K562 (cell line): ENCODE data around the gene LRRC3C. TPM values are rescaled to one million over a fixed set of nuclear protein-coding genes. Genes with fewer than 3 reads are reported as not detected.
A peak's percentile ranks its signal among the peaks of the same experiment; 100 is the strongest.

Experiments used
- EGR1 ChIP-seq: fragments of 450-650 bp; conservative IDR thresholded peaks from 2 replicates; pipeline ENCODE4 v1.6.1; 2017; ENCODE audit warnings: mild to moderate bottlenecking
- ETV1 ChIP-seq: fragments of 450-650 bp; conservative IDR thresholded peaks from 2 replicates; pipeline ENCODE4 v1.6.1; 2016; ENCODE audit warnings: missing genetic modification characterization, control low read depth, low read depth, missing compliant biosample characterization
- IRF1 ChIP-seq: sonication (generic); formaldehyde crosslinking; IDR thresholded peaks from 2 replicates; pipeline ENCODE4 v1.8.0; 2022; ENCODE audit warnings: missing genetic modification reagents, mild to moderate bottlenecking, borderline replicate concordance
- NBN ChIP-seq: fragments of 450-650 bp; IDR thresholded peaks from 2 replicates; pipeline ENCODE4 v1.6.1; 2016; ENCODE audit warnings: low read depth, mild to moderate bottlenecking
- PHB2 ChIP-seq: fragments of 450-650 bp; IDR thresholded peaks from 2 replicates; pipeline ENCODE4 v1.6.1; 2017; ENCODE audit warnings: low read depth
- PTRF ChIP-seq: fragments of 450-650 bp; IDR thresholded peaks from 2 replicates; pipeline ENCODE4 v1.6.1; 2016; ENCODE audit warnings: mild to moderate bottlenecking, missing genetic modification characterization, missing compliant biosample characterization
- RBM25 ChIP-seq: fragments of 200-400 bp; formaldehyde crosslinking; IDR thresholded peaks from 2 replicates; pipeline ENCODE4 v1.6.1; 2018; ENCODE audit warnings: low read length, low read depth, moderate library complexity; ENCODE audit not compliant: severe bottlenecking
- RREB1 ChIP-seq: fragments of 250-450 bp; sonication (Bioruptor Pico); IDR thresholded peaks from 2 replicates; pipeline ENCODE4 v1.4.0; 2020
- TBL1XR1 ChIP-seq, 2 experiments: IDR thresholded peaks; 2 replicates each; pipeline ENCODE4 v1.6.1; 2012; ENCODE audit warnings: improper control_type of control experiment in 2 of 2, low read length in 2 of 2, mild to moderate bottlenecking in 1 of 2
- ZBTB17 ChIP-seq: fragments of 450-650 bp; formaldehyde crosslinking; IDR thresholded peaks from 2 replicates; pipeline ENCODE4 v1.4.0; 2020; ENCODE audit warnings: mild to moderate bottlenecking
- ZC3H4 ChIP-seq: sonication (generic); formaldehyde crosslinking; IDR thresholded peaks from 2 replicates; pipeline ENCODE4 v1.9.0; 2021; ENCODE audit warnings: missing genetic modification reagents, borderline replicate concordance
- ZNF121 ChIP-seq: sonication (generic); formaldehyde crosslinking; conservative IDR thresholded peaks from 2 replicates; pipeline ENCODE4 v1.8.0; 2022; ENCODE audit warnings: missing genetic modification reagents
- polyA plus RNA-seq, 8 experiments: library from polyadenylated mRNA; depleted of rRNA in 4 of 8; stranded (reverse) in 5 of 8; unstranded in 3 of 8; fragments of >200 nt; fragmentation: Nextera tagmentation in 2 of 8; fragmentation: Illumina TruSeq in 1 of 8; extraction: Ambion mirVana in 2 of 8; extraction: Trizol in 1 of 8; gene quantifications; 2 replicates each; pipeline versions ENCODE4 v1.2.1 to v1.2.3, GENCODE V29; 2011 to 2014; ENCODE audit warnings: inconsistent platforms in 1 of 8, missing spikeins in 1 of 8
- total RNA-seq, 7 experiments: library from RNA; depleted of rRNA in 6 of 7; stranded (reverse); fragments of >200 nt in 6 of 7; fragmentation: Illumina TruSeq in 2 of 7; extraction: Trizol in 2 of 7; gene quantifications; 2 replicates each; pipeline versions ENCODE4 v1.2.1 to v1.2.3, GENCODE V29; 2011 to 2021; ENCODE audit warnings: low replicate concordance in 1 of 7
- TF ChIP-seq, protein P1 (sequence below): sonication (generic); formaldehyde crosslinking; IDR thresholded peaks from 2 replicates; pipeline ENCODE4 v1.8.1; 2022; ENCODE audit warnings: missing genetic modification reagents

The LRRC3C gene
- total and polyA plus RNA-seq, 9 of the 15 experiments (the other 6 are each of a cell fraction or from before 2014, with no cell fraction given) = not detected

- TF ChIP-seq, protein P1, sequence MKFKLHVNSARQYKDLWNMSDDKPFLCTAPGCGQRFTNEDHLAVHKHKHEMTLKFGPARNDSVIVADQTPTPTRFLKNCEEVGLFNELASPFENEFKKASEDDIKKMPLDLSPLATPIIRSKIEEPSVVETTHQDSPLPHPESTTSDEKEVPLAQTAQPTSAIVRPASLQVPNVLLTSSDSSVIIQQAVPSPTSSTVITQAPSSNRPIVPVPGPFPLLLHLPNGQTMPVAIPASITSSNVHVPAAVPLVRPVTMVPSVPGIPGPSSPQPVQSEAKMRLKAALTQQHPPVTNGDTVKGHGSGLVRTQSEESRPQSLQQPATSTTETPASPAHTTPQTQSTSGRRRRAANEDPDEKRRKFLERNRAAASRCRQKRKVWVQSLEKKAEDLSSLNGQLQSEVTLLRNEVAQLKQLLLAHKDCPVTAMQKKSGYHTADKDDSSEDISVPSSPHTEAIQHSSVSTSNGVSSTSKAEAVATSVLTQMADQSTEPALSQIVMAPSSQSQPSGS (CRISPR knock-in tag) = no peak
- TF ChIP-seq ZC3H4 (CRISPR knock-in tag) (no peak), PHB2 (no peak), ETV1 (tag) (no peak), PTRF (tag) (no peak), RBM25 (peak; percentile 17), IRF1 (CRISPR knock-in tag) (no peak), NBN (peak; percentile 99), ZBTB17 (CRISPR knock-in tag) (peak; percentile 100), RREB1 (peak; percentile 8; the same call in 1 of the 2 replicates), ZNF121 (no peak), EGR1 (no peak), TBL1XR1 (IDR thresholded peaks at IDR 0.05; ENCODE audit: low read length in 2 of 2) (peak; percentile 29 to 84)
Measured at GRCh38 chr17:39980351-39981206, 53.0 kb downstream of the LRRC3C start, which contains the start of gene PSMD3 (continued).
